ENCODE results near the gene CLEC4M.
"Not testable (repeated sequence)": the region's sequence is repeated elsewhere in the genome, so short reads cannot be mapped to it uniquely, and the experiment has no call there.

DNA sequence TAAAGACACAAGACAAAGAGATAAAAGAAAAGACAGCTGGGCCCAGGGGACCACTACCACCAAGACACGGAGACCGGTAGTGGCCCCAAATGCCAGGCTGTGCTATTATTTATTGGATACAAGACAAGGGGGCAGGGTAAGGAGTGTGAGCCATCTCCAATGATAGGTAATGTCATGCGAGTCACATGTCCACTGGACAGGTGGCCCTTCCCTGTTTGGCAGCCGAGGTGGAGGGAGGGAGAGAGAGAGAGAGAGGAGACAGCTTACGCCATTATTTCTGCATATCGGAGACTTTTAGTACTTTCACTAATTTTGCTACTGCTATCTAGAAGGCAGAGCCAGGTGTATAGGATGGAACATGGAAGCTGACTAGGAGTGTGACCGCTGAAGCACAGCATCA lies 29.7 kb downstream of the CLEC4M start:
- TF ChIP-seq, protein P1, sequence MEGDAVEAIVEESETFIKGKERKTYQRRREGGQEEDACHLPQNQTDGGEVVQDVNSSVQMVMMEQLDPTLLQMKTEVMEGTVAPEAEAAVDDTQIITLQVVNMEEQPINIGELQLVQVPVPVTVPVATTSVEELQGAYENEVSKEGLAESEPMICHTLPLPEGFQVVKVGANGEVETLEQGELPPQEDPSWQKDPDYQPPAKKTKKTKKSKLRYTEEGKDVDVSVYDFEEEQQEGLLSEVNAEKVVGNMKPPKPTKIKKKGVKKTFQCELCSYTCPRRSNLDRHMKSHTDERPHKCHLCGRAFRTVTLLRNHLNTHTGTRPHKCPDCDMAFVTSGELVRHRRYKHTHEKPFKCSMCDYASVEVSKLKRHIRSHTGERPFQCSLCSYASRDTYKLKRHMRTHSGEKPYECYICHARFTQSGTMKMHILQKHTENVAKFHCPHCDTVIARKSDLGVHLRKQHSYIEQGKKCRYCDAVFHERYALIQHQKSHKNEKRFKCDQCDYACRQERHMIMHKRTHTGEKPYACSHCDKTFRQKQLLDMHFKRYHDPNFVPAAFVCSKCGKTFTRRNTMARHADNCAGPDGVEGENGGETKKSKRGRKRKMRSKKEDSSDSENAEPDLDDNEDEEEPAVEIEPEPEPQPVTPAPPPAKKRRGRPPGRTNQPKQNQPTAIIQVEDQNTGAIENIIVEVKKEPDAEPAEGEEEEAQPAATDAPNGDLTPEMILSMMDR (IDR thresholded peaks at IDR 0.05; ENCODE audit: insufficient read depth, low read length, poor library complexity, severe bottlenecking), result not testable (repeated sequence)
- TF ChIP-seq EZH2phosphoT487 (conservative IDR thresholded peaks at IDR 0.05; ENCODE audit: low read length), result not testable (repeated sequence)

Data from SU-DHL-6 (cell line).